HCT116 (cell line): ENCODE measurements around the gene CDH13.

Experiments
- CTCF ChIP-seq, 3 experiments: fragments of 200-600 bp in 1 of 3; sonication (generic) in 1 of 3; IDR thresholded peaks in 2 of 3; conservative IDR thresholded peaks in 1 of 3; 2 replicates each; pipeline ENCODE4 v1.5.1; 2012 to 2017; ENCODE audit warnings: low read depth in 2 of 3, low read length in 2 of 3, antibody characterized with exemption in 1 of 3, borderline replicate concordance in 1 of 3, control low read depth in 1 of 3, mild to moderate bottlenecking in 1 of 3, mixed read lengths in 1 of 3, mixed run types in 1 of 3, moderate library complexity in 1 of 3; ENCODE audit not compliant: insufficient read depth in 1 of 3
- EZH2phosphoT487 ChIP-seq: fragments of 200-600 bp; IDR thresholded peaks from 2 replicates; pipeline ENCODE4 v1.6.1; 2018; ENCODE audit warnings: antibody characterized with exemption, borderline replicate concordance
- POLR2A ChIP-seq: IDR thresholded peaks from 2 replicates; pipeline ENCODE4 v1.7.0; 2011; ENCODE audit warnings: borderline replicate concordance; ENCODE audit not compliant: insufficient read depth, insufficient read length; ENCODE audit errors: extremely low read depth
- RAD21 ChIP-seq: IDR thresholded peaks from 2 replicates; pipeline ENCODE4 v1.6.1; 2012; ENCODE audit warnings: low read depth, mild to moderate bottlenecking
- SP1 ChIP-seq: IDR thresholded peaks from 2 replicates; pipeline ENCODE4 v1.6.1; 2012; ENCODE audit warnings: low read depth

- TF ChIP-seq CTCF (IDR thresholded peaks at IDR 0.05 in 2 of 3, conservative IDR thresholded peaks at IDR 0.05 in 1 of 3; ENCODE audit: borderline replicate concordance in 1 of 3, insufficient read depth in 1 of 3, low read depth in 2 of 3, low read length in 2 of 3) (no peak), SP1 (no peak), POLR2A (no peak), RAD21 (no peak), EZH2phosphoT487 (no peak)
Measured at GRCh38 chr16:82660075-82660645, 33.4 kb downstream of the CDH13 start.
